Hepatocyte (in vitro differentiated cells): Measurements from ENCODE around the gene CNIH3. TPM values are rescaled to one million over a fixed set of nuclear protein-coding genes. Genes with fewer than 3 reads are reported as not detected.

ENCODE experiments used
- DNase-seq: peaks from one replicate; pipeline ENCODE4 v3.0.0-alpha.2; 2016; ENCODE audit warnings: low spot score
- H2AFZ ChIP-seq: fragments of 200-600 bp; sonication (generic); 2 replicates; pipeline ENCODE4 v1.6.0; 2016; ENCODE audit warnings: antibody characterized with exemption, mild to moderate bottlenecking
- H3K27ac ChIP-seq: fragments of 200-600 bp; sonication (generic); 2 replicates; pipeline ENCODE4 v1.5.1; 2016; ENCODE audit warnings: mild to moderate bottlenecking
- H3K27me3 ChIP-seq: fragments of 200-600 bp; sonication (generic); 2 replicates; pipeline ENCODE4 v1.6.1; 2016
- H3K36me3 ChIP-seq: fragments of 200-600 bp; sonication (generic); replicated peaks from 2 replicates; pipeline ENCODE4 v1.5.1; 2016; ENCODE audit warnings: low read depth; ENCODE audit not compliant: insufficient read depth
- H3K4me1 ChIP-seq: fragments of 200-600 bp; sonication (generic); 2 replicates; pipeline ENCODE4 v1.5.1; 2016; ENCODE audit warnings: mild to moderate bottlenecking, moderate library complexity; ENCODE audit not compliant: insufficient read depth
- H3K4me2 ChIP-seq: fragments of 200-600 bp; sonication (generic); 2 replicates; pipeline ENCODE4 v1.6.0; 2016
- H3K4me3 ChIP-seq: fragments of 200-600 bp; sonication (generic); 2 replicates; pipeline ENCODE4 v1.5.1; 2016; ENCODE audit warnings: mild to moderate bottlenecking
- H3K79me2 ChIP-seq: fragments of 200-600 bp; sonication (generic); 2 replicates; pipeline ENCODE4 v1.6.0; 2017; ENCODE audit warnings: mild to moderate bottlenecking
- H3K9me2 ChIP-seq: fragments of 200-600 bp; sonication (generic); replicated peaks from 2 replicates; pipeline ENCODE4 v1.6.0; 2017; ENCODE audit warnings: mild to moderate bottlenecking; ENCODE audit not compliant: insufficient read depth
- H3K9me3 ChIP-seq: fragments of 200-600 bp; sonication (generic); 2 replicates; pipeline ENCODE4 v1.5.1; 2016; ENCODE audit warnings: low read depth, mild to moderate bottlenecking
- H4K20me1 ChIP-seq: fragments of 200-600 bp; sonication (generic); 2 replicates; pipeline ENCODE4 v1.6.0; 2016; ENCODE audit warnings: mild to moderate bottlenecking; ENCODE audit not compliant: insufficient read depth, poor library complexity, severe bottlenecking
- EZH2 ChIP-seq: fragments of 200-600 bp; sonication (generic); IDR thresholded peaks from 2 replicates; pipeline ENCODE4 v1.6.1; 2016; ENCODE audit warnings: antibody characterized with exemption, mild to moderate bottlenecking, borderline replicate concordance
- EZH2phosphoT487 ChIP-seq: fragments of 200-600 bp; sonication (generic); IDR thresholded peaks from one replicate; pipeline ENCODE4 v1.6.1; 2018; ENCODE audit warnings: antibody characterized with exemption, mild to moderate bottlenecking, low read depth, moderate library complexity; ENCODE audit not compliant: unreplicated experiment, severe bottlenecking
- WGBS: methylation state at CpG from one replicate; pipeline ENCODE4 v1.1.6; 2016; ENCODE audit warnings: low lambda C conversion rate; ENCODE audit errors: missing lambda C conversion rate; 5-methylcytosine and 5-hydroxymethylcytosine counted together
- polyA plus RNA-seq: library from polyadenylated mRNA; unstranded; fragments of >200 nt; fragmentation: Nextera tagmentation; extraction: Ambion mirVana; gene quantifications from 2 replicates; pipeline ENCODE4 v1.2.1, GENCODE V29; 2016
- total RNA-seq: library from RNA; depleted of rRNA; stranded (reverse); fragments of >200 nt; gene quantifications from 2 replicates; pipeline ENCODE4 v1.2.3, GENCODE V29; 2014
- TF ChIP-seq, protein P1 (sequence below): fragments of 200-600 bp; sonication (generic); IDR thresholded peaks from 2 replicates; pipeline ENCODE4 v1.5.1; 2016; ENCODE audit warnings: antibody characterized with exemption, mild to moderate bottlenecking; ENCODE audit not compliant: poor library complexity

CNIH3 gene
- total and polyA plus RNA-seq, 2 experiments from 2014 or later = 2.8 to 3.5 TPM

DNA sequence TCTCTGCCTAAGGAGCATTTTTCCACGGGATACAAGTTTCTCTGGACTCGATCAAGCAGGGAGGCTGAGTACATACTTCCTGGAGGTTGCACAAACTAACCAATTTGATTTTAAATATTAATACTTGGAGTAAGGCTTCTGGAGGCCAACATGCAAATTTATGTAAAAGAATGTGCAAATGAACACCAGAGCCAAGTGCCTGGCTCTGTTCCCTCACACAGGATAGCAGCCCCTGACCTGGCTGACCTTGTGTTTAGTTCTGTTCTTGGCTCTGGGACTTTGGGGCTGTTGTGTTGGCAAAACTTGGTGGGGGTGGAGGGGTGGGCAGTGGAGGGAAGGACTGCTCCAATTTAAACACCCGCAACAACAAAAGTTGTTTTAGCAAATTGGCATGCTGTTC is 34.2 kb downstream of the CNIH3 start:
- TF ChIP-seq EZH2 (no peak), EZH2phosphoT487 (no peak)
- TF ChIP-seq, protein P1, sequence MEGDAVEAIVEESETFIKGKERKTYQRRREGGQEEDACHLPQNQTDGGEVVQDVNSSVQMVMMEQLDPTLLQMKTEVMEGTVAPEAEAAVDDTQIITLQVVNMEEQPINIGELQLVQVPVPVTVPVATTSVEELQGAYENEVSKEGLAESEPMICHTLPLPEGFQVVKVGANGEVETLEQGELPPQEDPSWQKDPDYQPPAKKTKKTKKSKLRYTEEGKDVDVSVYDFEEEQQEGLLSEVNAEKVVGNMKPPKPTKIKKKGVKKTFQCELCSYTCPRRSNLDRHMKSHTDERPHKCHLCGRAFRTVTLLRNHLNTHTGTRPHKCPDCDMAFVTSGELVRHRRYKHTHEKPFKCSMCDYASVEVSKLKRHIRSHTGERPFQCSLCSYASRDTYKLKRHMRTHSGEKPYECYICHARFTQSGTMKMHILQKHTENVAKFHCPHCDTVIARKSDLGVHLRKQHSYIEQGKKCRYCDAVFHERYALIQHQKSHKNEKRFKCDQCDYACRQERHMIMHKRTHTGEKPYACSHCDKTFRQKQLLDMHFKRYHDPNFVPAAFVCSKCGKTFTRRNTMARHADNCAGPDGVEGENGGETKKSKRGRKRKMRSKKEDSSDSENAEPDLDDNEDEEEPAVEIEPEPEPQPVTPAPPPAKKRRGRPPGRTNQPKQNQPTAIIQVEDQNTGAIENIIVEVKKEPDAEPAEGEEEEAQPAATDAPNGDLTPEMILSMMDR = no peak

GRCh38 chr1:224651188-224651587 is 35.1 kb downstream of the CNIH3 start:
- Histone ChIP-seq H3K36me3 (no peaks in the 10 kb centered on the region), H3K4me2 (no peak overlapping the region), H3K9me3 (no peaks in the 10 kb centered on the region), H3K27me3 (no peaks in the 10 kb centered on the region), H3K4me3 (no peak overlapping the region), H3K79me2 (no peaks in the 10 kb centered on the region), H3K27ac (no peak overlapping the region), H2AFZ (no peak overlapping the region), H3K9me2 (no peaks in the 10 kb centered on the region), H4K20me1 (no peaks in the 10 kb centered on the region), H3K4me1 (no peaks in the 10 kb centered on the region)
- TF ChIP-seq, protein P1 = no peak
- TF ChIP-seq EZH2phosphoT487 (no peak), EZH2 (no peak)
- 80% methylated on average over 7 of the region's 7 CpGs for whole genome bisulfite sequencing
- no peak for DNase-seq

More for the DNA sequence above, 34.2 kb downstream of the CNIH3 start:
- no peaks in the 10 kb centered on the region for H3K79me2 ChIP-seq
- H3K9me3 ChIP-seq = no peaks in the 10 kb centered on the region
- H3K4me3 ChIP-seq = no peak overlapping the region
- H2AFZ ChIP-seq = no peak overlapping the region
- H3K4me1 ChIP-seq = no peaks in the 10 kb centered on the region
- H4K20me1 ChIP-seq = no peaks in the 10 kb centered on the region
- no peaks in the 10 kb centered on the region for H3K27me3 ChIP-seq
- no peak overlapping the region for H3K4me2 ChIP-seq
- H3K9me2 ChIP-seq = no peaks in the 10 kb centered on the region
- no peaks in the 10 kb centered on the region for H3K36me3 ChIP-seq
- DNase-seq = no peak
- WGBS = 71% methylated on average over 3 of the region's 3 CpGs
- no peak overlapping the region for H3K27ac ChIP-seq

DNA sequence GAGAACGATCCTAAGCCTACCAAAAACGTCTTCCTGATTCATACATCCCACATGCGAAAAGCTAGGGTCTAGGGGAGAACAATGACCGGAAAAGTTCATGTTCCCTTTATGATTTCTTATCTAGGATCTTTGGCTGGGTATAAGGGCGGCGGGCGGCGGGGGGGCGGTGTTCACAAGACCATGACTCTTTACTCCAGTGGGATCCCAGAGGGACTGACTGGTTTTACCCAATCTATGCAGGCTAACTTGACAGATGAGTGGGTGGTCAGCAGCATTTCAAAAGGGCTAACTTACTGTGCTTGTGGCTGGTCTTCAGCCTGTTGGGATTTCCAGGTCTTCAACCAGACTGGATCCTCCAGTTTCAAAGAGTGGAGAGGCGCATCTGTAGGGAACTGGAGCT is 40.3 kb downstream of the CNIH3 start:
- Histone ChIP-seq H3K36me3 (no peaks in the 10 kb centered on the region), H3K79me2 (no peaks in the 10 kb centered on the region), H3K27ac (no peak overlapping the region), H3K9me3 (no peaks in the 10 kb centered on the region), H3K4me2 (no peak overlapping the region), H3K4me3 (no peak overlapping the region), H3K9me2 (no peaks in the 10 kb centered on the region), H3K27me3 (no peaks in the 10 kb centered on the region), H3K4me1 (no peaks in the 10 kb centered on the region), H4K20me1 (no peaks in the 10 kb centered on the region), H2AFZ (no peak overlapping the region)
- no peak for TF ChIP-seq EZH2phosphoT487
- no peak for TF ChIP-seq EZH2
- TF ChIP-seq, protein P1 = no peak
- no peak for DNase-seq
- WGBS = 97% methylated on average over 10 of the region's 10 CpGs

DNA sequence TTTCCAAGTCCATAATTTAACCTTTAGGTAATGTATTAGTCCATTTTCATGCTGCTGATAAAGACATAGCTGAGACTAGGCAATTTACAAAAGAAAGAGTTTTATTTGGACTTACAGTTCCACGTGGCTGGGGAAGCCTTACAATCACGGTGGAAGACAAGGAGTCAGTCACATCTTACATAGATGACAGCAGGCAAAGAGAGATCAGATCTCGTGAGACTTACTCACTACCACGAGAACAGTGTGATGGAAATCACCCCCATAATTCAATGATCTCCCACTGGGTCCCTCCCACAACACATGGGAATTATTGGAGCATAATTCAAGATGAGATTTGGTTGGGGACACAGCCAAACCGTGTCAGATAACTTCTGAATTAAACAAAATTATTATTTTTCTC is 44.0 kb downstream of the CNIH3 start:
- no peak overlapping the region for H3K4me2 ChIP-seq
- no peaks in the 10 kb centered on the region for H4K20me1 ChIP-seq
- H3K4me3 ChIP-seq = no peak overlapping the region
- no peak overlapping the region for H2AFZ ChIP-seq
- H3K9me3 ChIP-seq = no peaks in the 10 kb centered on the region
- no peaks in the 10 kb centered on the region for H3K36me3 ChIP-seq
- H3K4me1 ChIP-seq = no peaks in the 10 kb centered on the region
- 80% methylated on average over 5 of the region's 5 CpGs for WGBS
- H3K79me2 ChIP-seq = no peaks in the 10 kb centered on the region
- no peak overlapping the region for H3K27ac ChIP-seq
- DNase-seq = no peak
- no peaks in the 10 kb centered on the region for H3K9me2 ChIP-seq
- no peak for TF ChIP-seq EZH2
- no peak for TF ChIP-seq EZH2phosphoT487
- TF ChIP-seq, protein P1 = no peak
- no peaks in the 10 kb centered on the region for H3K27me3 ChIP-seq
